ENCODE measurements around the gene RRBP1. TPM values are rescaled to one million over a fixed set of nuclear protein-coding genes. Genes with fewer than 3 reads are reported as not detected.

RRBP1 gene
- total and polyA plus RNA-seq, 2 experiments from 2014 or later, result 193 to 242 TPM

- peaks cover 100% of the 10 kb centered on the region for H4K20me1 ChIP-seq (ENCODE audit: insufficient read depth, poor library complexity, severe bottlenecking)
- H3K4me1 ChIP-seq (ENCODE audit: insufficient read depth), result peaks cover 50% of the 10 kb centered on the region
- no peak overlapping the region for H3K27ac ChIP-seq
- DNase-seq (ENCODE audit: low spot score), result no peak
- peaks cover 100% of the 10 kb centered on the region for H3K79me2 ChIP-seq
- H3K27me3 ChIP-seq, result no peaks in the 10 kb centered on the region
- H2AFZ ChIP-seq, result no peak overlapping the region
- no peaks in the 10 kb centered on the region for H3K36me3 ChIP-seq (replicated peaks; ENCODE audit: insufficient read depth, low read depth)
- TF ChIP-seq EZH2 (IDR thresholded peaks at IDR 0.05; ENCODE audit: borderline replicate concordance) (no peak), EZH2phosphoT487 (IDR thresholded peaks at IDR 0.05; ENCODE audit: low read depth, severe bottlenecking, unreplicated experiment) (no peak), CTCF (IDR thresholded peaks at IDR 0.05; ENCODE audit: poor library complexity) (no peak)
- no peaks in the 10 kb centered on the region for H3K9me2 ChIP-seq (replicated peaks; ENCODE audit: insufficient read depth)
- no peak overlapping the region for H3K4me3 ChIP-seq
- H3K9me3 ChIP-seq (ENCODE audit: low read depth), result no peaks in the 10 kb centered on the region
- WGBS (ENCODE audit: low lambda C conversion rate, missing lambda C conversion rate), result 68% methylated on average over 5 of the region's 5 CpGs
- no peak overlapping the region for H3K4me2 ChIP-seq
Measured at GRCh38 chr20:17646961-17647301, 35.1 kb downstream of the RRBP1 start.

GRCh38 chr20:17646209-17646960 is 35.7 kb downstream of the RRBP1 start:
- TF ChIP-seq EZH2 (IDR thresholded peaks at IDR 0.05; ENCODE audit: borderline replicate concordance) (no peak), EZH2phosphoT487 (IDR thresholded peaks at IDR 0.05; ENCODE audit: low read depth, severe bottlenecking, unreplicated experiment) (no peak), CTCF (IDR thresholded peaks at IDR 0.05; ENCODE audit: poor library complexity) (no peak)
- Histone ChIP-seq H3K4me3 (no peak overlapping the region), H2AFZ (no peak overlapping the region), H3K79me2 (peaks cover 100% of the 10 kb centered on the region), H3K9me2 (replicated peaks; ENCODE audit: insufficient read depth) (no peaks in the 10 kb centered on the region), H3K27me3 (no peaks in the 10 kb centered on the region), H3K4me1 (ENCODE audit: insufficient read depth) (peaks cover 44% of the 10 kb centered on the region), H3K36me3 (replicated peaks; ENCODE audit: insufficient read depth, low read depth) (no peaks in the 10 kb centered on the region), H4K20me1 (ENCODE audit: insufficient read depth, poor library complexity, severe bottlenecking) (peaks cover 100% of the 10 kb centered on the region), H3K4me2 (no peak overlapping the region), H3K27ac (no peak overlapping the region), H3K9me3 (ENCODE audit: low read depth) (no peaks in the 10 kb centered on the region)
- DNase-seq (ENCODE audit: low spot score), result no peak
- WGBS (ENCODE audit: low lambda C conversion rate, missing lambda C conversion rate), result 64% methylated on average over 14 of the region's 14 CpGs

GRCh38 chr20:17645546-17646208 is 36.4 kb downstream of the RRBP1 start:
- no peaks in the 10 kb centered on the region for H3K36me3 ChIP-seq (replicated peaks; ENCODE audit: insufficient read depth, low read depth)
- H3K27ac ChIP-seq, result no peak overlapping the region
- no peak overlapping the region for H3K4me2 ChIP-seq
- H3K27me3 ChIP-seq, result no peaks in the 10 kb centered on the region
- no peaks in the 10 kb centered on the region for H3K9me2 ChIP-seq (replicated peaks; ENCODE audit: insufficient read depth)
- H3K4me1 ChIP-seq (ENCODE audit: insufficient read depth), result peaks cover 41% of the 10 kb centered on the region
- no peak for TF ChIP-seq CTCF (IDR thresholded peaks at IDR 0.05; ENCODE audit: poor library complexity)
- TF ChIP-seq EZH2phosphoT487 (IDR thresholded peaks at IDR 0.05; ENCODE audit: low read depth, severe bottlenecking, unreplicated experiment), result no peak
- no peak for TF ChIP-seq EZH2 (IDR thresholded peaks at IDR 0.05; ENCODE audit: borderline replicate concordance)
- DNase-seq (ENCODE audit: low spot score), result no peak
- WGBS (ENCODE audit: low lambda C conversion rate, missing lambda C conversion rate), result 72% methylated on average over 10 of the region's 10 CpGs
- H4K20me1 ChIP-seq (ENCODE audit: insufficient read depth, poor library complexity, severe bottlenecking), result peaks cover 100% of the 10 kb centered on the region
- no peak overlapping the region for H3K4me3 ChIP-seq
- peaks cover 100% of the 10 kb centered on the region for H3K79me2 ChIP-seq
- H2AFZ ChIP-seq, result no peak overlapping the region
- no peaks in the 10 kb centered on the region for H3K9me3 ChIP-seq (ENCODE audit: low read depth)

All from hepatocyte (in vitro differentiated cells).